HEK293T (cell line): ENCODE results near the gene KRT15.

ENCODE experiments used
- BHLHE40 ChIP-seq: fragments of 450-650 bp; IDR thresholded peaks from 2 replicates; pipeline ENCODE4 v1.6.1; 2016; ENCODE audit warnings: mild to moderate bottlenecking, moderate library complexity, borderline replicate concordance
- CTBP1 ChIP-seq: fragments of 450-650 bp; IDR thresholded peaks from 2 replicates; pipeline ENCODE4 v1.6.1; 2016; ENCODE audit warnings: borderline replicate concordance
- SP1 ChIP-seq: fragments of 450-650 bp; IDR thresholded peaks from 2 replicates; pipeline ENCODE4 v1.6.1; 2017
- SUZ12 ChIP-seq: fragments of 450-650 bp; IDR thresholded peaks from 2 replicates; pipeline ENCODE4 v1.6.1; 2016; ENCODE audit warnings: mild to moderate bottlenecking

GRCh38 chr17:41467561-41467960 lies 51.1 kb downstream of the KRT15 start:
- TF ChIP-seq BHLHE40, result no peak
- no peak for TF ChIP-seq SUZ12
- TF ChIP-seq SP1, result no peak
- TF ChIP-seq CTBP1, result no peak
